ENCODE results near the gene AFF2. TPM values are rescaled to one million over a fixed set of nuclear protein-coding genes. Genes with fewer than 3 reads are reported as not detected.

Gene AFF2
- total and polyA plus RNA-seq, 7 donors, result 0.01 to 0.32 (median 0.11) TPM; not detected in 1

GRCh38 chrX:148624951-148625474 lies 124.6 kb downstream of the AFF2 start:
- intact Hi-C loops (cut with DNase I), result no loop called here
- no peak for ATAC-seq
- Histone ChIP-seq H3K4me1 (no peaks in the 10 kb centered on the region), H3K4me3 (no peak overlapping the region), H3K27me3 (ENCODE audit: insufficient read depth in 3 of 3, low read length in 2 of 3) (no peaks in the 10 kb centered on the region), H3K9me3 (no peaks in the 10 kb centered on the region), H3K27ac (no peak overlapping the region), H3K36me3 (ENCODE audit: insufficient read depth in 1 of 2, low read depth in 1 of 2) (no peaks in the 10 kb centered on the region)
- 36 to 49% (median 38%) methylated on average over 2 of the region's 2 CpGs for WGBS, 3 donors
- TF ChIP-seq, protein P1, sequence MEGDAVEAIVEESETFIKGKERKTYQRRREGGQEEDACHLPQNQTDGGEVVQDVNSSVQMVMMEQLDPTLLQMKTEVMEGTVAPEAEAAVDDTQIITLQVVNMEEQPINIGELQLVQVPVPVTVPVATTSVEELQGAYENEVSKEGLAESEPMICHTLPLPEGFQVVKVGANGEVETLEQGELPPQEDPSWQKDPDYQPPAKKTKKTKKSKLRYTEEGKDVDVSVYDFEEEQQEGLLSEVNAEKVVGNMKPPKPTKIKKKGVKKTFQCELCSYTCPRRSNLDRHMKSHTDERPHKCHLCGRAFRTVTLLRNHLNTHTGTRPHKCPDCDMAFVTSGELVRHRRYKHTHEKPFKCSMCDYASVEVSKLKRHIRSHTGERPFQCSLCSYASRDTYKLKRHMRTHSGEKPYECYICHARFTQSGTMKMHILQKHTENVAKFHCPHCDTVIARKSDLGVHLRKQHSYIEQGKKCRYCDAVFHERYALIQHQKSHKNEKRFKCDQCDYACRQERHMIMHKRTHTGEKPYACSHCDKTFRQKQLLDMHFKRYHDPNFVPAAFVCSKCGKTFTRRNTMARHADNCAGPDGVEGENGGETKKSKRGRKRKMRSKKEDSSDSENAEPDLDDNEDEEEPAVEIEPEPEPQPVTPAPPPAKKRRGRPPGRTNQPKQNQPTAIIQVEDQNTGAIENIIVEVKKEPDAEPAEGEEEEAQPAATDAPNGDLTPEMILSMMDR (IDR thresholded peaks at IDR 0.05), result no peak
- no peak for DNase-seq

- H3K4me1 ChIP-seq, result no peaks in the 10 kb centered on the region
- no peaks in the 10 kb centered on the region for H3K9me3 ChIP-seq
- DNase-seq (no peak), ATAC-seq (no peak)
- no peak overlapping the region for H3K27ac ChIP-seq
- intact Hi-C loops (cut with DNase I), result no loop called here
- TF ChIP-seq, protein P1 (IDR thresholded peaks at IDR 0.05), result no peak
- H3K27me3 ChIP-seq (ENCODE audit: insufficient read depth in 3 of 3, low read length in 2 of 3), result no peaks in the 10 kb centered on the region
- no peak overlapping the region for H3K4me3 ChIP-seq
- H3K36me3 ChIP-seq (ENCODE audit: insufficient read depth in 1 of 2, low read depth in 1 of 2), result no peaks in the 10 kb centered on the region
Observed at GRCh38 chrX:148628621-148629020, 128.2 kb downstream of the AFF2 start.

- no peaks in the 10 kb centered on the region for H3K9me3 ChIP-seq
- no peak overlapping the region for H3K4me3 ChIP-seq
- no peaks in the 10 kb centered on the region for H3K27me3 ChIP-seq (ENCODE audit: insufficient read depth in 3 of 3, low read length in 2 of 3)
- no peaks in the 10 kb centered on the region for H3K36me3 ChIP-seq (ENCODE audit: insufficient read depth in 1 of 2, low read depth in 1 of 2)
- DNase-seq (no peak), ATAC-seq (no peak)
- TF ChIP-seq, protein P1 (IDR thresholded peaks at IDR 0.05), result no peak
- H3K4me1 ChIP-seq, result no peaks in the 10 kb centered on the region
- no peak overlapping the region for H3K27ac ChIP-seq
- intact Hi-C loops (cut with DNase I), result no loop called here
- 65 to 72% (median 68%) methylated on average over 2 of the region's 2 CpGs for WGBS, 3 donors
Observed at GRCh38 chrX:148629434-148629833, 129.0 kb downstream of the AFF2 start.

DNA sequence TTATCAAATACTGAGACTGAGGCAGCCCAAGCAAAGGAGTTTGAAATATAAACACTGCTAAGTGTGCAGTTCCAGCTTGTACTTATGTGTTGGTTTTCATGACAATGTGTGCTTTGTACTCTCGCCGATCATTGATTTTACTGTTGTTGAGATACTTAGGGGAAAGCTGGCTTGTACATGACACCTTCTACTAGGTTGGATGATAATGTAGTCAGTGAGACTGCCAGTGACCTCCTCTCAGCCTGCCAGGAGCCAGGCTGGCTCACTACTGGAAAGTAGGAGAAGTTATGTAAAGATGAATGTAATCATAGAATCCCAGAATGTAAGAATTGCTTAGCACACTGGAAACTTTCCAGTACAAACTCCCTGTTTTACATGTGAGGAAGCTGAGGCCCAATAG lies 132.0 kb downstream of the AFF2 start:
- 78 to 91% (median 89%) methylated on average over 2 of the region's 2 CpGs for WGBS, 3 donors
- intact Hi-C loops (cut with DNase I), result no loop called here
- TF ChIP-seq, protein P1 (IDR thresholded peaks at IDR 0.05), result no peak

GRCh38 chrX:148633218-148633908 lies 132.9 kb downstream of the AFF2 start:
- Histone ChIP-seq H3K4me3 (no peak overlapping the region), H3K9me3 (no peaks in the 10 kb centered on the region), H3K27me3 (ENCODE audit: insufficient read depth in 3 of 3, low read length in 2 of 3) (no peaks in the 10 kb centered on the region), H3K4me1 (no peaks in the 10 kb centered on the region), H3K27ac (no peak overlapping the region), H3K36me3 (ENCODE audit: insufficient read depth in 1 of 2, low read depth in 1 of 2) (no peaks in the 10 kb centered on the region)
- TF ChIP-seq, protein P1 (IDR thresholded peaks at IDR 0.05), result no peak
- ATAC-seq (no peak), DNase-seq (no peak)
- WGBS, 3 donors, result 79 to 82% (median 82%) methylated on average over 7 of the region's 7 CpGs
- intact Hi-C loops (cut with DNase I), result no loop called here

More for the DNA sequence above, 132.0 kb downstream of the AFF2 start:
- Histone ChIP-seq H3K4me1 (no peaks in the 10 kb centered on the region), H3K36me3 (ENCODE audit: insufficient read depth in 1 of 2, low read depth in 1 of 2) (no peaks in the 10 kb centered on the region), H3K9me3 (no peaks in the 10 kb centered on the region), H3K27ac (no peak overlapping the region), H3K4me3 (no peak overlapping the region), H3K27me3 (ENCODE audit: insufficient read depth in 3 of 3, low read length in 2 of 3) (no peaks in the 10 kb centered on the region)
- ATAC-seq (no peak), DNase-seq (no peak)

Data from psoas muscle (tissue), 8 donors.